SK-N-DZ (cell line): ENCODE data around the gene FBN3.

ENCODE experiments used
- DNase-seq: peaks from one replicate; pipeline ENCODE4 v3.0.0-alpha.2; 2015; ENCODE audit warnings: low spot score

FBN3 gene

GRCh38 chr19:8089664-8090601 lies 59.5 kb downstream of the FBN3 start:
- DNase-seq: no peak

DNA sequence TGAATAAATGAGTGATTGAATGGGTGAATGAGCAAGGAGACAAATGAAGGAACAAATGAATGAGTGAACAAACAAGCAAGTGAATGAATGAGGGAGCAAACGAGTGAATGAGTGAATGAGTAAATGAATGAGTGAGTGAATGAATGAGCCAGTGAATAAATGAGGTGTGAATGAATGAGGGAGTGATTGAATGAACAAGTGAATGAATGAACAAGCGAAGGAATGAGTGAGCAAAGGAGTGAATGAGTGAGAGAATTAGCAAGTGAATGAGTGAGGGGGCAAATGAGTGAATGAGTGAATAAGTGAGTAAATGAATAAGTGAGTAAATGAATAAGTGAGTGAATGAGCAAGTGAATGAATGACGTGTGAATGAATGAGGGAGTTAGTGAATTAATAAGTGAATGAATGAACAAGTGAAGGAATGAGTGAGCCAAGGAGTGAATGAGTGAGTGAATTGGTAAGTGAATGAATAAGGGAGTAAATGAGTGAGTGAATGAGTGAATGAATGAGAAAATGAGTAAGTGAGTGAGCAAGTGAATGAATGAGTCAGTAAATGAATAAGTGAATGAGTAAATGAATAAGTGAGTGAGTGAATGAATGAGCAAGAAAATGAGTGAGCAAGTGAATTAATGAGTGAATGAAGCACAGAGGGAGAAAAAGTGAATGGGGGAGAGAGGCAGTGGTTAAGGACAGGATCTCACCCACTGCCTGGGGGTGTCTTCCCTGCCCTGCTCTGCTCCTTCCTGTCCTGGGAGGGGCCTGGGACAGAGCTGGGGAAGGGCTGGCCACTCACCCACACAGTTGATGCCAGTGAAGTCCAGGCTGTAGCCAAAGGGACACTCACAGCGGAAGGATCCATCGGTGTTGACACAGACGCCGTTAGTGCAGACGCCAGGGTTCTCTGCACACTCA lies 60.4 kb downstream of the FBN3 start:
- DNase-seq: no peak

DNA sequence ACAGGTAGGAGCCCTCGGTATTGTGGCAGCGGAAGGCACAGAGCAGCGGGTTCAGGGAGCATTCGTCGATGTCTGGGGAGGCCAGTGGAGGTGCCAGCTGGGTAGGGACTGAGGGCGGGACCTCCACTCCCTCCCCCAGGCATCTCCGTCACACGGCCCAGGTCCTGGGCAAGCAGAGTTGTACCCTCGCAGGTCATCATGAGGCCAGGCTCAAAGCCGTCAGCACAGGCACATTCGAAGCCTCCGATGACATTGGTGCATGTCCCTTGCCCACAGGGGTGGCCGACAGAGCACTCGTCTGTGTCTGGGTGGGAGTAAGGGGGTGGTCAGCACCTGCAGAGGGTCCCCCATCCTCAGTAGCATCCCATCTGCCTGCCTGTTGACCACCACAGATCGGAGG lies 61.5 kb downstream of the FBN3 start:
- no peak for DNase-seq

GRCh38 chr19:8086849-8087248 lies 62.5 kb downstream of the FBN3 start:
- no peak for DNase-seq

DNA sequence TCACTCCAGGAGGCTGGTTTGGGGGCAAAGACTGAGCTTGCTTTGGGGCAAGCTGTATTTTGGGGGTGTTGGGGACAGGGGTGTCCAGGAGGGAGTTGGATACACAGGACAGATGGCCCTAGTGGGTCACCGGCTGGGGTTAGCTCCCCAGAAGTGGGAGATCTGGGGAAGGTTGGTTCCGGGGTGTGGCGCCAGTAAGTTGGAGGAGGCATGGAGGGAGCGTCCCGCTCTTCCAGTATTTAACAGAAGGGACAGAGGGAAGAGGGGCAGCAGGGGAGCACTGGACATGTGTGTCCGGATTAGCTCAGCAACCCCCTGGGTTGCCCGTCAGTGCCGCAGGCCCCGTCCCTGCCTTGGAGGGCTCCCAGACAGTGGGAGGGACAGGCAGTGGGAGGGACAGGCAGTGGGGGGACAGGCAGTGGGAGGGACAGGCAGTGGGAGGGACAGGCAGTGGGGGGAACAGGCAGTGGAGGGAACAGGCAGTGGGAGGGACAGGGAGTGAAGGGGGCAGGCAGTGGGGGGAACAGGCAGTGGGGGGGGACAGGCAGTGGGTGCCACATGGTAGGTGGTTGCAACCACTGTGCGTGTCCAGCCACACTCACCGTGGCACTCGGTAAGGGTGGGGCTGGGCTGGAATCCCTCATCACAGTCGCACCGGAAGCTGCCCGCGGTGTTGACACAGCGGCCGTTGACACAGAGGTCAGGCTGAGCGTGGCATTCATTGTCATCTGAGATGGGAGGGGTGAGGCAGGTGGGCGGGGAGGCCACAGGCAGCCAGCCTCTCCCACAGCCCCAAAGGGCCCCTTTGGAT lies 63.6 kb downstream of the FBN3 start:
- peak; percentile 9 for DNase-seq

- no peak for DNase-seq
Measured at GRCh38 chr19:8084152-8084551, 65.2 kb downstream of the FBN3 start.

GRCh38 chr19:8083141-8083540 lies 66.3 kb downstream of the FBN3 start:
- no peak for DNase-seq

- DNase-seq: no peak
Measured at GRCh38 chr19:8081569-8082550, 67.5 kb downstream of the FBN3 start.

DNA sequence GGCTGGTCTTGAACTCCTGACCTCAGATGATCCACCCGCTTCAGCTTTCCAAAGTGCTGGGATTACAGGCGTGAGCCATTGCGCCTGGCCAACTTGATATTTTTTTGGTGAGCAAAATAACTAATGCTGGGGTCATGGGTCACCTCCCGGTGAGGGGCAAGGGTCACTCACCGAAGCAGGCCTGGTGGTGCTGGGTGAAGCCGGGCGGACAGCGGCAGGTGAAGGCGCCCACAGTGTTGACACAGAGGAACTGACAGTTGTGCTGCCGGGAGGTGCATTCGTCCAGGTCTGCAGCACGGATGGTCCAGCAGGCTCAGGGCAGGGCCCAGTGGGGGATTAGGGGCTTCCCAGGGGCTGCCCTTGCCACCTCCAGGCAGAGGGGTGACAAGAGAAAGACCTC lies 68.6 kb downstream of the FBN3 start:
- DNase-seq: no peak

DNA sequence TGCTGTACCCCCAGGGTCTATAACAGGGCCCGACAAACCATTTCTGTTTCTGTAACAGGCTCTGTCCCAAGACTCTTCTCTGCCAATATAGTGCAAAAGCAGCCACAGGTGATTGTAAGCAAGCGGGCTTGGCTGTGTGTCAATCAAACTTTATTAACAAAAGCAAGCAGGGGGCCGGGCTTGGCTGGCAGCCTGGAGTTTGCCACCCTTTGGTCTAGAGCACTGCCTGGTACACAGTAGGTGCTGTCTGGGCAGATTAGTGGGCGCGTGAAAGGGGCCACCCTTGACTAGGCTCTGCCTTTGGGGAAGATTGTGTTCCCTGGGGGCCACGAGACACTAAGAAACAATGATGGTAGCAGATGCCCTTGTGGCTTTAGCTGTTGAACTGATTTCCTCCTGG lies 69.4 kb downstream of the FBN3 start:
- DNase-seq: no peak

DNA sequence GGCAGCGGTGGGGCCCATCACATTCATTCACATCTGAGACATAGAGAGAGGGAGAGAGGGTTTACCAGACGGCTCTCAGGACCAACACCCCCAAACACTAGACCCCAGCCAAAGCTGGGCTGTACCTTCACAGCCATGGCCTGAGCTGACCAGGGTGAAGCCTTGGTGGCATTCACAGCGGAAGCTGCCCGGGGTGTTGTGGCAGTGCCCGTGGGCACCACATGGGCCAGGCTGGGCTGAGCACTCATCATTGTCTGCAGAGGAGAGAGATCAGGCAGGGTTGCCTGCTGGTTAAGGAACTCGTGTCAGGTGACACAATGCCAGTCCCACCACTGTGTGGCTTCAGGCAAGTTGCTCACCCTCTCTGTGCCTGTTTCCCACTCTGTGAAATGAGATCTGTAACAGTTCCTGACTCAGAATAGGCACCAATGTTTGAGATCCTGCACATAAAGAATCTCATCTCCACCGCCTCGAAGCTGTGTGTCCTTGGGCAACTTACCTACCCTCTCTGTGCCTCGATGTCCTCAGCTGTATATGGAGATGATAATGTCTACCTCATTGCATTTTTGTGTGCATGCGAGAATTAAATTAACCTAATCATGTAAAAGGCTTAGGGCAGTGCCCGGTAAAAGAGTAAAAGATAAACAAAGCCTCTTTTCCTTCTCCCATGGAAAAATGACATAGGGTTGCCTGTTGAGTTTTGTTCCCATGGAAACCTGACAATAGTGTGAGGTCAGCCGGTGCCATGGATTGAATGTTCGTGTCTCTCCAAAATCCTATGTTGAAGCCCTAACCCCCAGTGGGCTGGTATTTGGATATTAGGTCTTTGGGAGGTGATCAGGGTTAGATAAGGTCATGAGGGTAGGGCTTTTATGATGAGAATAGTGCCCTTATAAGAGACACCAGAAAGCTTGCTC lies 74.0 kb downstream of the FBN3 start:
- no peak for DNase-seq

GRCh38 chr19:8074501-8074900 lies 74.9 kb downstream of the FBN3 start:
- no peak for DNase-seq

DNA sequence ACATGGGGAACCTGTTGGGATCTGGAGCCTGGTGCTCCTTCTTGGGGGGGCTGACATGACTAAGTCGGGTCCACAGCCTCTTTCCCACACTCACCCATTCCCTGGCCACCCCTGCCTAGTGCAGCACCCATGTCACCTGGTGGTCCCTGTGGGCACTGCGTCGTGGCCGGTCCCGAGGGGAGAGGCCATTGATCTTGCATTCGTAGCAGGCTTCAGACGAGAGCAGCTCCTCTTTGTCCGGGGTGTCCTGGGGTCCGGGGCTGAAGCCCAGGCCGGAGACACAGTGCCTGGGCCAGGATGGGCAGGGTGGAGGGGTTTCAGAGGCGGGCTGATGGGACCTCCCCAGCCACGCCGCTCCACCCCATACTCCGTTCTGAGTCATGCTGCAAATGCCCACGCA lies 77.5 kb downstream of the FBN3 start:
- DNase-seq: no peak

GRCh38 chr19:8069096-8069973 lies 80.1 kb downstream of the FBN3 start:
- no peak for DNase-seq

GRCh38 chr19:8065875-8066261 lies 83.5 kb downstream of the FBN3 start:
- DNase-seq: no peak

GRCh38 chr19:8064911-8065874 lies 84.2 kb downstream of the FBN3 start:
- DNase-seq: no peak
